ENCODE measurements around the gene RNU6-9. TPM values are rescaled to one million over a fixed set of nuclear protein-coding genes. Genes with fewer than 3 reads are reported as not detected.

Gene RNU6-9
- total and polyA plus RNA-seq, 2 of the 13 experiments (the other 11 are each of a cell fraction or from before 2014, with no cell fraction given): under 0.01 TPM; not detected in 1

- no peak for TF ChIP-seq ZNF883 (CRISPR knock-in tag; IDR thresholded peaks at IDR 0.05; ENCODE audit: not compliant biosample characterization)
- TF ChIP-seq LBX2 (CRISPR knock-in tag; IDR thresholded peaks at IDR 0.05; ENCODE audit: borderline replicate concordance): peak; percentile 35; the same call in 1 of the 2 replicates
- 0 out of 2 replicates have a peak, but pooled peaks have one; percentile 48 for TF ChIP-seq ZNF616 (CRISPR knock-in tag; IDR thresholded peaks at IDR 0.05; ENCODE audit: low read depth)
- TF ChIP-seq GTF2F1 (IDR thresholded peaks at IDR 0.05; ENCODE audit: low read length): no peak
- TF ChIP-seq MIER3 (CRISPR knock-in tag; IDR thresholded peaks at IDR 0.05; ENCODE audit: borderline replicate concordance): peak; percentile 73; the same call in 1 of the 2 replicates
- peak; percentile 98 for TF ChIP-seq HDAC2 (CRISPR knock-in tag; IDR thresholded peaks at IDR 0.05)
- TF ChIP-seq ZBTB4 (CRISPR knock-in tag; IDR thresholded peaks at IDR 0.05; ENCODE audit: borderline replicate concordance): peak; percentile 96
- no peak for TF ChIP-seq TEF (CRISPR knock-in tag; IDR thresholded peaks at IDR 0.05)
- peak; percentile 51 for TF ChIP-seq CEBPG (CRISPR knock-in tag; IDR thresholded peaks at IDR 0.05)
- TF ChIP-seq HNRNPUL1 (IDR thresholded peaks at IDR 0.05; ENCODE audit: low read depth, low read length): no peak
- no peak for TF ChIP-seq ZNF674 (CRISPR knock-in tag; IDR thresholded peaks at IDR 0.05; ENCODE audit: low read depth)
- TF ChIP-seq ZFY (CRISPR knock-in tag; IDR thresholded peaks at IDR 0.05): peak; percentile 89
- TF ChIP-seq MXD1 (CRISPR knock-in tag; IDR thresholded peaks at IDR 0.05): peak; percentile 95; the same call in 1 of the 2 replicates
- no peak for TF ChIP-seq ZBTB49 (CRISPR knock-in tag; IDR thresholded peaks at IDR 0.05; ENCODE audit: borderline replicate concordance)
- no peak; the same call in 1 of the 2 replicates for TF ChIP-seq ZNF546 (CRISPR knock-in tag; conservative IDR thresholded peaks at IDR 0.05)
- peak; percentile 87 for TF ChIP-seq THRA (CRISPR knock-in tag; IDR thresholded peaks at IDR 0.05; ENCODE audit: borderline replicate concordance)
- TF ChIP-seq SAP130 (CRISPR knock-in tag; IDR thresholded peaks at IDR 0.05; ENCODE audit: low read depth): peak; percentile 99
- TF ChIP-seq MYPOP (CRISPR knock-in tag; IDR thresholded peaks at IDR 0.05): peak; percentile 79
- no peak; the same call in 1 of the 2 replicates for TF ChIP-seq ZNF747 (CRISPR knock-in tag; IDR thresholded peaks at IDR 0.05; ENCODE audit: borderline replicate concordance)
- peak; percentile 96 for TF ChIP-seq KDM3A (CRISPR knock-in tag; IDR thresholded peaks at IDR 0.05; ENCODE audit: low read depth)
Measured at GRCh38 chr19:934865-935479, 41.7 kb downstream of the RNU6-9 start (continued).

Data from HepG2 (cell line).